CD14-positive monocyte (primary cell): Measurements from ENCODE around the gene TAS2R3. TPM values are rescaled to one million over a fixed set of nuclear protein-coding genes. Genes with fewer than 3 reads are reported as not detected.

Source experiments
- DNase-seq, 3 donors: peaks; one replicate each; pipeline ENCODE4 v3.0.0-alpha.2; 2011 to 2022
- H2AFZ ChIP-seq: 2 replicates; pipeline ENCODE4 v1.6.0; 2012; ENCODE audit warnings: mild to moderate bottlenecking, low read depth, low read length, inconsistent platforms; ENCODE audit not compliant: insufficient read depth, poor library complexity, severe bottlenecking
- H3K27ac ChIP-seq, 2 donors: 1 replicate in 1 of 2; 2 replicates in 1 of 2; pipeline ENCODE4 v1.5.1; 2012 to 2013; ENCODE audit warnings: low read length in 2 of 2, control low read depth in 1 of 2, inconsistent platforms in 1 of 2, low read depth in 1 of 2, mild to moderate bottlenecking in 1 of 2
- H3K27me3 ChIP-seq, 2 donors: one replicate each; pipeline versions ENCODE4 v1.6.0 to v1.6.1; 2011 to 2013; ENCODE audit warnings: low read length in 2 of 2; ENCODE audit not compliant: control insufficient read depth in 2 of 2, insufficient read depth in 2 of 2
- H3K36me3 ChIP-seq, 2 donors: replicated peaks in 1 of 2; 1 replicate in 1 of 2; 2 replicates in 1 of 2; pipeline versions ENCODE4 v1.5.1 to v1.6.1; 2012 to 2013; ENCODE audit warnings: low read length in 2 of 2, control low read depth in 1 of 2, inconsistent platforms in 1 of 2, mild to moderate bottlenecking in 1 of 2; ENCODE audit not compliant: insufficient read depth in 2 of 2, control insufficient read depth in 1 of 2
- H3K4me1 ChIP-seq, 2 donors: 1 replicate in 1 of 2; 2 replicates in 1 of 2; pipeline versions ENCODE4 v1.5.1 to v1.6.1; 2012 to 2013; ENCODE audit warnings: low read length in 2 of 2, control low read depth in 1 of 2, inconsistent platforms in 1 of 2, mild to moderate bottlenecking in 1 of 2, moderate library complexity in 1 of 2; ENCODE audit not compliant: insufficient read depth in 2 of 2, control insufficient read depth in 1 of 2
- H3K4me2 ChIP-seq: replicated peaks from 2 replicates; pipeline ENCODE3; 2012; ENCODE audit warnings: low read length, moderate library complexity, mild to moderate bottlenecking; ENCODE audit not compliant: poor library complexity, severe bottlenecking; ENCODE audit errors: extremely low read depth
- H3K4me3 ChIP-seq, 3 experiments: fragments of 200-600 bp in 1 of 3; sonication (generic) in 1 of 3; replicated peaks in 1 of 3; 1 replicate in 2 of 3; 2 replicates in 1 of 3; pipeline ENCODE4 v1.5.1; 2011 to 2013; ENCODE audit warnings: low read length in 3 of 3, mild to moderate bottlenecking in 3 of 3, control low read depth in 2 of 3, low read depth in 2 of 3, inconsistent platforms in 1 of 3, moderate library complexity in 1 of 3
- H3K79me2 ChIP-seq: 2 replicates; pipeline ENCODE4 v1.6.0; 2012; ENCODE audit warnings: mild to moderate bottlenecking, control low read depth, inconsistent platforms, low read length, moderate library complexity; ENCODE audit not compliant: insufficient read depth
- H3K9ac ChIP-seq: 2 replicates; pipeline ENCODE4 v1.6.0; 2017; ENCODE audit warnings: low read length, mild to moderate bottlenecking; ENCODE audit not compliant: insufficient read depth, poor library complexity, severe bottlenecking
- H3K9me3 ChIP-seq, 2 donors: replicated peaks in 1 of 2; 1 replicate in 1 of 2; 2 replicates in 1 of 2; pipeline versions ENCODE4 v1.5.1 to v1.6.1; 2012 to 2013; ENCODE audit warnings: low read length in 2 of 2, control low read depth in 1 of 2; ENCODE audit not compliant: control insufficient read depth in 1 of 2, insufficient read depth in 1 of 2
- H4K20me1 ChIP-seq: 2 replicates; pipeline ENCODE4 v1.6.0; 2012; ENCODE audit warnings: mild to moderate bottlenecking, low read length, control low read depth, moderate library complexity; ENCODE audit not compliant: insufficient read depth
- H3K27ac Mint-ChIP-seq, 7 donors: one replicate each; pipeline ENCODE4 v1.8.0; 2020; ENCODE audit warnings: mild to moderate bottlenecking in 7 of 7, mixed read lengths in 7 of 7, moderate library complexity in 6 of 7, inconsistent platforms in 2 of 7
- H3K27me3 Mint-ChIP-seq, 3 donors: one replicate each; pipeline ENCODE4 v1.8.0; 2021 to 2022; ENCODE audit warnings: low read depth in 3 of 3, mild to moderate bottlenecking in 3 of 3, mixed read lengths in 3 of 3, moderate library complexity in 3 of 3, inconsistent platforms in 1 of 3
- H3K36me3 Mint-ChIP-seq, 2 donors: one replicate each; pipeline ENCODE4 v1.8.0; 2020; ENCODE audit warnings: mixed read lengths in 2 of 2, inconsistent platforms in 1 of 2, mild to moderate bottlenecking in 1 of 2
- H3K4me1 Mint-ChIP-seq: one replicate; pipeline ENCODE4 v1.8.0; 2020; ENCODE audit warnings: mild to moderate bottlenecking, mixed read lengths
- H3K4me3 Mint-ChIP-seq, 2 donors: one replicate each; pipeline ENCODE4 v1.8.0; 2020; ENCODE audit warnings: mild to moderate bottlenecking in 2 of 2, mixed read lengths in 2 of 2, moderate library complexity in 1 of 2
- H3K9me3 Mint-ChIP-seq, 7 donors: one replicate each; pipeline ENCODE4 v1.8.0; 2020 to 2022; ENCODE audit warnings: mixed read lengths in 7 of 7, mild to moderate bottlenecking in 6 of 7, moderate library complexity in 6 of 7, inconsistent platforms in 2 of 7
- CTCF ChIP-seq: fragments of 200-600 bp; IDR thresholded peaks from one replicate; pipeline ENCODE4 v1.8.0; 2022; ENCODE audit warnings: antibody characterized with exemption, mild to moderate bottlenecking
- WGBS: methylation state at CpG from one replicate; pipeline ENCODE4 v1.1.5; 2013; ENCODE audit warnings: missing lambda C conversion rate; ENCODE audit not compliant: insufficient coverage; 5-methylcytosine and 5-hydroxymethylcytosine counted together
- intact Hi-C, 2 donors: fragments of 100-400 bp; cut with micrococcal nuclease; formaldehyde crosslinking; loops; one replicate each; pipeline versions ENCODE4 v1.15.0 to v1.15.1; 2023
- polyA plus RNA-seq, 3 donors: library from polyadenylated mRNA; depleted of rRNA in 1 of 3; unstranded in 2 of 3; stranded (reverse) in 1 of 3; fragments of 300-500 nt in 2 of 3; fragments of >200 nt in 1 of 3; fragmentation: Illumina TruSeq in 2 of 3; gene quantifications; 1 replicate in 2 of 3; 2 replicates in 1 of 3; pipeline ENCODE4 v1.2.3, GENCODE V29; 2012 to 2021

TAS2R3 gene
- polyA plus RNA-seq, 3 donors = not detected

- Mint-ChIP-seq H3K4me1 (no peaks in the 10 kb centered on the region), H3K27me3 (peaks cover 0 to 3% (median 0%) of the 10 kb centered on the region in 3 donors), H3K27ac (no peak overlapping the region), H3K9me3 (no peaks in the 10 kb centered on the region), H3K4me3 (no peak overlapping the region), H3K36me3 (no peaks in the 10 kb centered on the region)
- no peaks in the 10 kb centered on the region for H3K36me3 ChIP-seq
- H3K9ac ChIP-seq = no peak overlapping the region
- intact Hi-C loops = no loop called here
- H3K79me2 ChIP-seq = no peaks in the 10 kb centered on the region
- DNase-seq = no peak
- H3K27ac ChIP-seq = no peak overlapping the region
- H4K20me1 ChIP-seq = no peaks in the 10 kb centered on the region
- no peak for TF ChIP-seq CTCF
- H3K9me3 ChIP-seq = no peaks in the 10 kb centered on the region
- H3K4me1 ChIP-seq = no peaks in the 10 kb centered on the region
- H2AFZ ChIP-seq = no peak overlapping the region
- no peak overlapping the region for H3K4me3 ChIP-seq
- H3K4me2 ChIP-seq = no peak overlapping the region
- no peaks in the 10 kb centered on the region for H3K27me3 ChIP-seq
- 100% methylated on average over 1 of the region's 1 CpG for WGBS
Measured at GRCh38 chr7:141729020-141729419, 34.9 kb upstream of the TAS2R3 start.

- Histone ChIP-seq H3K27me3 (no peaks in the 10 kb centered on the region), H3K4me3 (no peak overlapping the region), H4K20me1 (no peaks in the 10 kb centered on the region), H3K9me3 (no peaks in the 10 kb centered on the region), H3K27ac (no peak overlapping the region), H3K4me2 (no peak overlapping the region), H3K36me3 (no peaks in the 10 kb centered on the region), H3K4me1 (no peaks in the 10 kb centered on the region), H2AFZ (no peak overlapping the region), H3K79me2 (no peaks in the 10 kb centered on the region), H3K9ac (no peak overlapping the region)
- DNase-seq = no peak
- H3K27ac Mint-ChIP-seq = no peak overlapping the region
- intact Hi-C loops = loop anchor here in 1 of 2 donors (10.0 kb wide), 1 partner anchor 77 kb away; no protein-coding TSS in a partner anchor
- H3K4me1 Mint-ChIP-seq = no peaks in the 10 kb centered on the region
- H3K27me3 Mint-ChIP-seq = peaks cover 0 to 3% (median 0%) of the 10 kb centered on the region in 3 donors
- H3K36me3 Mint-ChIP-seq = no peaks in the 10 kb centered on the region
- TF ChIP-seq CTCF = no peak
- 96% methylated on average over 13 of the region's 24 CpGs for WGBS
- H3K9me3 Mint-ChIP-seq = no peaks in the 10 kb centered on the region
- no peak overlapping the region for H3K4me3 Mint-ChIP-seq
Measured at GRCh38 chr7:141731476-141732149, 32.3 kb upstream of the TAS2R3 start.
